Liver (tissue), 9 donors: ENCODE results near the gene ZNF138. TPM values are rescaled to one million over a fixed set of nuclear protein-coding genes. Genes with fewer than 3 reads are reported as not detected.

ENCODE experiments used
- DNase-seq: peaks from one replicate; pipeline ENCODE4 v3.0.0-alpha.2; 2017; ENCODE audit warnings: low spot score
- H3K27ac ChIP-seq, 2 donors: one replicate each; pipeline ENCODE4 v1.7.0; 2013; ENCODE audit warnings: inconsistent platforms in 2 of 2, low read length in 2 of 2, control low read depth in 1 of 2, low read depth in 1 of 2, mild to moderate bottlenecking in 1 of 2
- H3K27me3 ChIP-seq, 4 donors: one replicate each; pipeline versions ENCODE4 v1.6.1 to v1.7.0; 2013; ENCODE audit warnings: low read length in 3 of 4, inconsistent platforms in 1 of 4, mild to moderate bottlenecking in 1 of 4, moderate library complexity in 1 of 4; ENCODE audit not compliant: control insufficient read depth in 4 of 4, insufficient read depth in 4 of 4
- H3K36me3 ChIP-seq, 4 donors: one replicate each; pipeline versions ENCODE4 v1.6.1 to v1.7.0; 2013; ENCODE audit warnings: low read length in 3 of 4, mild to moderate bottlenecking in 3 of 4, low read depth in 1 of 4, moderate library complexity in 1 of 4; ENCODE audit not compliant: control insufficient read depth in 4 of 4, insufficient read depth in 3 of 4
- H3K4me1 ChIP-seq, 4 donors: one replicate each; pipeline versions ENCODE4 v1.6.1 to v1.7.0; 2013; ENCODE audit warnings: low read length in 3 of 4, mild to moderate bottlenecking in 3 of 4, moderate library complexity in 1 of 4; ENCODE audit not compliant: control insufficient read depth in 4 of 4, insufficient read depth in 4 of 4
- H3K4me3 ChIP-seq, 3 donors: one replicate each; pipeline versions ENCODE4 v1.6.1 to v1.7.0; 2013; ENCODE audit warnings: low read length in 3 of 3, control low read depth in 1 of 3, low read depth in 1 of 3, mild to moderate bottlenecking in 1 of 3
- H3K9ac ChIP-seq, 2 donors: one replicate each; pipeline ENCODE4 v1.7.0; 2013; ENCODE audit warnings: low read length in 2 of 2, mild to moderate bottlenecking in 2 of 2, moderate library complexity in 2 of 2, control low read depth in 1 of 2, low read depth in 1 of 2
- H3K9me3 ChIP-seq, 4 donors: one replicate each; pipeline versions ENCODE4 v1.6.1 to v1.7.0; 2013; ENCODE audit warnings: low read length in 3 of 4; ENCODE audit not compliant: control insufficient read depth in 4 of 4
- FOXA1 ChIP-seq: IDR thresholded peaks from 2 replicates; pipeline ENCODE4 v1.6.1; 2016; ENCODE audit warnings: antibody characterized with exemption
- GABPA ChIP-seq, 2 donors: IDR thresholded peaks in 1 of 2; conservative IDR thresholded peaks in 1 of 2; 2 replicates each; pipeline ENCODE4 v1.6.1; 2016; ENCODE audit warnings: antibody characterized with exemption in 2 of 2, mild to moderate bottlenecking in 1 of 2, moderate library complexity in 1 of 2
- HNF4A ChIP-seq, 2 donors: conservative IDR thresholded peaks; 2 replicates each; pipeline ENCODE4 v1.6.1; 2016; ENCODE audit warnings: antibody characterized with exemption in 2 of 2, mild to moderate bottlenecking in 2 of 2
- HNF4G ChIP-seq: IDR thresholded peaks from 2 replicates; pipeline ENCODE4 v1.6.1; 2016; ENCODE audit warnings: antibody characterized with exemption
- JUND ChIP-seq, 2 donors: IDR thresholded peaks; 2 replicates each; pipeline ENCODE4 v1.6.1; 2016; ENCODE audit warnings: antibody characterized with exemption in 2 of 2
- NR2F2 ChIP-seq: IDR thresholded peaks from 2 replicates; pipeline ENCODE4 v1.6.1; 2016; ENCODE audit warnings: antibody characterized with exemption
- RAD21 ChIP-seq, 2 donors: IDR thresholded peaks; 2 replicates each; pipeline ENCODE4 v1.6.1; 2016; ENCODE audit warnings: antibody characterized with exemption in 2 of 2, mild to moderate bottlenecking in 2 of 2
- RXRA ChIP-seq, 2 donors: IDR thresholded peaks; 2 replicates each; pipeline ENCODE4 v1.6.1; 2017 to 2018; ENCODE audit warnings: antibody characterized with exemption in 2 of 2, mild to moderate bottlenecking in 1 of 2
- SP1 ChIP-seq: IDR thresholded peaks from 2 replicates; pipeline ENCODE4 v1.6.1; 2018; ENCODE audit warnings: antibody characterized with exemption, mild to moderate bottlenecking
- TAF1 ChIP-seq: conservative IDR thresholded peaks from 2 replicates; pipeline ENCODE4 v1.6.1; 2016; ENCODE audit warnings: antibody characterized with exemption, mild to moderate bottlenecking
- YY1 ChIP-seq: IDR thresholded peaks from 2 replicates; pipeline ENCODE4 v1.6.1; 2016; ENCODE audit warnings: antibody characterized with exemption, mild to moderate bottlenecking
- WGBS: extraction: QIAGEN DNeasy Blood & Tissue Kit; methylation state at CpG from one replicate; pipeline ENCODE4 v1.1.7; 2013; 5-methylcytosine and 5-hydroxymethylcytosine counted together
- polyA plus RNA-seq, 2 donors: library from polyadenylated mRNA; stranded (reverse) in 1 of 2; unstranded in 1 of 2; fragments of 200-250 nt in 1 of 2; fragments of >200 nt in 1 of 2; fragmentation: Nextera tagmentation in 1 of 2; extraction: Ambion mirVana in 1 of 2; gene quantifications; one replicate each; pipeline versions ENCODE4 v1.2.1 to v1.2.3, GENCODE V29; 2013 to 2015
- total RNA-seq, 2 donors: library from RNA; depleted of rRNA; stranded (reverse); fragments of >200 nt; gene quantifications; one replicate each; pipeline ENCODE4 v1.2.3, GENCODE V29; 2014
- TF ChIP-seq, protein P1 (sequence below): fragments of 150-350 bp; IDR thresholded peaks from 2 replicates; pipeline ENCODE4 v1.5.1; 2017; ENCODE audit warnings: improper control_type of control experiment, low read depth, low read length; ENCODE audit not compliant: missing input control
- TF ChIP-seq, protein P2 (sequence below): IDR thresholded peaks from 2 replicates; pipeline ENCODE4 v1.6.1; 2016; ENCODE audit warnings: antibody characterized with exemption
- TF ChIP-seq, protein P3 (sequence below): IDR thresholded peaks from 2 replicates; pipeline ENCODE4 v1.6.1; 2016; ENCODE audit warnings: antibody characterized with exemption, mild to moderate bottlenecking
- TF ChIP-seq, protein P4 (sequence below): IDR thresholded peaks from 2 replicates; pipeline ENCODE4 v1.6.1; 2016; ENCODE audit warnings: antibody characterized with exemption
- TF ChIP-seq, protein P5 (sequence below): IDR thresholded peaks from 2 replicates; pipeline ENCODE4 v1.6.1; 2016; ENCODE audit warnings: antibody characterized with exemption
- donor health status: healthy.
- donor health status: healthy.
- donor health status: healthy.
- donor health status: healthy.
- donor health status: healthy.

ZNF138 gene
- total and polyA plus RNA-seq, 4 donors = 1.4 to 4.5 (median 3.7) TPM

DNA sequence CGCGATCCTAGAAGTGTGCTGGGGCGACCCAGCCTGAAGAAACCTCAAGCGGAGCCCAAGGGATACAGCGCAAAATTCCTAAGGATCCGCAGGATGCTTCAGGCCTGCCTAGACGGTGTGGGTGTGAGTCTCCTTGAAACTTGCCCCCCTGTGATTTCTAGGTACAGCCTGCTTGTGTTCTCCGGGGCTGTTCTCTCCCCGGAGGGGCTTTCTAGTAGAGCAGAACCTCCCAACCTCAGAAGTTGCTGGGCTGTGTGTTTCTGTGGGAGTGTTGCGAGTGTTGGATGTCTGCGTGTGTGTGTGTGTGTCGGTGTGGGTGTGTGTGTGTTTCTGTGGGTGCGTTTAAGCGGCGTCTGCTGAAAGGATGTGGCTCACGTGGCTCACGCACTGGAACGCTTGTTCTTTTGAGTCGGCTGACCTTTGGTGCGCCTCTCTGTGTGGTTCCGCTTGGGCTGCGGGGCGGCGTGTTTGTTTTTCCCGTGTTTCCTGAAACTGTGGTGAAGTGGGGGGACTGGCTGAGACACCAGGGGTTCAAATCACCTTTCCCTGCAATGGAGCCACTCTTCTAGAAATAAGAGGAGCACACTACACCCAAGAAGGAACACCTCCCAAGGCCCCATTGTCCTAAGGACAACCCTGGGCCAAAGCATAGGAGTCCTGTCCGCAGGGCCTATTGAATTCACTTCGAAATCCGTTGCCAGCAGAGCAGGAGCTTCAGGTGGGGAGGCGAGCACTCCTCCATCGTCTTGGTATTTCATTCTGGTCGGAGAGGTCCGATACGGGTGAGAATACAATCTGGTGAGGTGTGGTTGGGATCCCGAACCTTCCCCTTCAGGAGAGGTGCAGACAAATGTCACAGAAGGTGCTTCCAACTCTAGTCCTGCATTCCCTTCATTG lies 83.7 kb downstream of the ZNF138 start:
- H3K9ac ChIP-seq = no peak overlapping the region
- peaks cover 0 to 2% (median 0%) of the 10 kb centered on the region in 4 donors for H3K27me3 ChIP-seq
- WGBS = 72% methylated on average over 34 of the region's 34 CpGs
- peak; percentile 26 for DNase-seq
- H3K27ac ChIP-seq = no peak overlapping the region
- no peaks in the 10 kb centered on the region for H3K36me3 ChIP-seq
- no peak overlapping the region for H3K4me3 ChIP-seq
- TF ChIP-seq TAF1 (no peak), RAD21 (IDR thresholded peaks at IDR 0.05) (no peak), FOXA1 (no peak), GABPA (IDR thresholded peaks at IDR 0.05 in 1 of 2, conservative IDR thresholded peaks at IDR 0.05 in 1 of 2) (no peak), YY1 (no peak), SP1 (no peak), JUND (IDR thresholded peaks at IDR 0.05) (no peak), HNF4G (no peak), HNF4A (conservative IDR thresholded peaks at IDR 0.05) (no peak), NR2F2 (no peak), RXRA (IDR thresholded peaks at IDR 0.05) (no peak)
- TF ChIP-seq, protein P1, sequence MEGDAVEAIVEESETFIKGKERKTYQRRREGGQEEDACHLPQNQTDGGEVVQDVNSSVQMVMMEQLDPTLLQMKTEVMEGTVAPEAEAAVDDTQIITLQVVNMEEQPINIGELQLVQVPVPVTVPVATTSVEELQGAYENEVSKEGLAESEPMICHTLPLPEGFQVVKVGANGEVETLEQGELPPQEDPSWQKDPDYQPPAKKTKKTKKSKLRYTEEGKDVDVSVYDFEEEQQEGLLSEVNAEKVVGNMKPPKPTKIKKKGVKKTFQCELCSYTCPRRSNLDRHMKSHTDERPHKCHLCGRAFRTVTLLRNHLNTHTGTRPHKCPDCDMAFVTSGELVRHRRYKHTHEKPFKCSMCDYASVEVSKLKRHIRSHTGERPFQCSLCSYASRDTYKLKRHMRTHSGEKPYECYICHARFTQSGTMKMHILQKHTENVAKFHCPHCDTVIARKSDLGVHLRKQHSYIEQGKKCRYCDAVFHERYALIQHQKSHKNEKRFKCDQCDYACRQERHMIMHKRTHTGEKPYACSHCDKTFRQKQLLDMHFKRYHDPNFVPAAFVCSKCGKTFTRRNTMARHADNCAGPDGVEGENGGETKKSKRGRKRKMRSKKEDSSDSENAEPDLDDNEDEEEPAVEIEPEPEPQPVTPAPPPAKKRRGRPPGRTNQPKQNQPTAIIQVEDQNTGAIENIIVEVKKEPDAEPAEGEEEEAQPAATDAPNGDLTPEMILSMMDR = no peak
- TF ChIP-seq, protein P2, sequence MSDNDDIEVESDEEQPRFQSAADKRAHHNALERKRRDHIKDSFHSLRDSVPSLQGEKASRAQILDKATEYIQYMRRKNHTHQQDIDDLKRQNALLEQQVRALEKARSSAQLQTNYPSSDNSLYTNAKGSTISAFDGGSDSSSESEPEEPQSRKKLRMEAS = no peak
- TF ChIP-seq, protein P3, sequence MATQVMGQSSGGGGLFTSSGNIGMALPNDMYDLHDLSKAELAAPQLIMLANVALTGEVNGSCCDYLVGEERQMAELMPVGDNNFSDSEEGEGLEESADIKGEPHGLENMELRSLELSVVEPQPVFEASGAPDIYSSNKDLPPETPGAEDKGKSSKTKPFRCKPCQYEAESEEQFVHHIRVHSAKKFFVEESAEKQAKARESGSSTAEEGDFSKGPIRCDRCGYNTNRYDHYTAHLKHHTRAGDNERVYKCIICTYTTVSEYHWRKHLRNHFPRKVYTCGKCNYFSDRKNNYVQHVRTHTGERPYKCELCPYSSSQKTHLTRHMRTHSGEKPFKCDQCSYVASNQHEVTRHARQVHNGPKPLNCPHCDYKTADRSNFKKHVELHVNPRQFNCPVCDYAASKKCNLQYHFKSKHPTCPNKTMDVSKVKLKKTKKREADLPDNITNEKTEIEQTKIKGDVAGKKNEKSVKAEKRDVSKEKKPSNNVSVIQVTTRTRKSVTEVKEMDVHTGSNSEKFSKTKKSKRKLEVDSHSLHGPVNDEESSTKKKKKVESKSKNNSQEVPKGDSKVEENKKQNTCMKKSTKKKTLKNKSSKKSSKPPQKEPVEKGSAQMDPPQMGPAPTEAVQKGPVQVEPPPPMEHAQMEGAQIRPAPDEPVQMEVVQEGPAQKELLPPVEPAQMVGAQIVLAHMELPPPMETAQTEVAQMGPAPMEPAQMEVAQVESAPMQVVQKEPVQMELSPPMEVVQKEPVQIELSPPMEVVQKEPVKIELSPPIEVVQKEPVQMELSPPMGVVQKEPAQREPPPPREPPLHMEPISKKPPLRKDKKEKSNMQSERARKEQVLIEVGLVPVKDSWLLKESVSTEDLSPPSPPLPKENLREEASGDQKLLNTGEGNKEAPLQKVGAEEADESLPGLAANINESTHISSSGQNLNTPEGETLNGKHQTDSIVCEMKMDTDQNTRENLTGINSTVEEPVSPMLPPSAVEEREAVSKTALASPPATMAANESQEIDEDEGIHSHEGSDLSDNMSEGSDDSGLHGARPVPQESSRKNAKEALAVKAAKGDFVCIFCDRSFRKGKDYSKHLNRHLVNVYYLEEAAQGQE = no peak
- TF ChIP-seq, protein P4, sequence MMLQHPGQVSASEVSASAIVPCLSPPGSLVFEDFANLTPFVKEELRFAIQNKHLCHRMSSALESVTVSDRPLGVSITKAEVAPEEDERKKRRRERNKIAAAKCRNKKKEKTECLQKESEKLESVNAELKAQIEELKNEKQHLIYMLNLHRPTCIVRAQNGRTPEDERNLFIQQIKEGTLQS = no peak
- TF ChIP-seq, protein P5, sequence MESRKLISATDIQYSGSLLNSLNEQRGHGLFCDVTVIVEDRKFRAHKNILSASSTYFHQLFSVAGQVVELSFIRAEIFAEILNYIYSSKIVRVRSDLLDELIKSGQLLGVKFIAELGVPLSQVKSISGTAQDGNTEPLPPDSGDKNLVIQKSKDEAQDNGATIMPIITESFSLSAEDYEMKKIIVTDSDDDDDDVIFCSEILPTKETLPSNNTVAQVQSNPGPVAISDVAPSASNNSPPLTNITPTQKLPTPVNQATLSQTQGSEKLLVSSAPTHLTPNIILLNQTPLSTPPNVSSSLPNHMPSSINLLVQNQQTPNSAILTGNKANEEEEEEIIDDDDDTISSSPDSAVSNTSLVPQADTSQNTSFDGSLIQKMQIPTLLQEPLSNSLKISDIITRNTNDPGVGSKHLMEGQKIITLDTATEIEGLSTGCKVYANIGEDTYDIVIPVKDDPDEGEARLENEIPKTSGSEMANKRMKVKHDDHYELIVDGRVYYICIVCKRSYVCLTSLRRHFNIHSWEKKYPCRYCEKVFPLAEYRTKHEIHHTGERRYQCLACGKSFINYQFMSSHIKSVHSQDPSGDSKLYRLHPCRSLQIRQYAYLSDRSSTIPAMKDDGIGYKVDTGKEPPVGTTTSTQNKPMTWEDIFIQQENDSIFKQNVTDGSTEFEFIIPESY = no peak
- no peaks in the 10 kb centered on the region for H3K4me1 ChIP-seq
- H3K9me3 ChIP-seq = peaks cover 3 to 16% (median 8%) of the 10 kb centered on the region in 4 donors
